ENCODE measurements around the gene S100A13.

The S100A13 gene

GRCh38 chr1:153649137-153649862 is 22.0 kb upstream of the S100A13 start:
- ChIA-PET POLR2A (interaction anchor here (0.5 to 1.7 kb wide), 2 partner anchors 15 to 343 kb away, joined by 5 to 9 read pairs; partner anchors contain the start of gene CHTOP), CTCF (interaction anchor here (1.1 to 1.6 kb wide), 4 partner anchors 12 to 77 kb away, joined by 3 to 5 read pairs (median 3); no protein-coding TSS in a partner anchor)
- no peak for TF ChIP-seq CTCF (IDR thresholded peaks at IDR 0.05; ENCODE audit: control extremely low read depth, extremely low read depth, low read depth, missing control alignments)
- no peak for DNase-seq (ENCODE audit: extremely low spot score)

DNA sequence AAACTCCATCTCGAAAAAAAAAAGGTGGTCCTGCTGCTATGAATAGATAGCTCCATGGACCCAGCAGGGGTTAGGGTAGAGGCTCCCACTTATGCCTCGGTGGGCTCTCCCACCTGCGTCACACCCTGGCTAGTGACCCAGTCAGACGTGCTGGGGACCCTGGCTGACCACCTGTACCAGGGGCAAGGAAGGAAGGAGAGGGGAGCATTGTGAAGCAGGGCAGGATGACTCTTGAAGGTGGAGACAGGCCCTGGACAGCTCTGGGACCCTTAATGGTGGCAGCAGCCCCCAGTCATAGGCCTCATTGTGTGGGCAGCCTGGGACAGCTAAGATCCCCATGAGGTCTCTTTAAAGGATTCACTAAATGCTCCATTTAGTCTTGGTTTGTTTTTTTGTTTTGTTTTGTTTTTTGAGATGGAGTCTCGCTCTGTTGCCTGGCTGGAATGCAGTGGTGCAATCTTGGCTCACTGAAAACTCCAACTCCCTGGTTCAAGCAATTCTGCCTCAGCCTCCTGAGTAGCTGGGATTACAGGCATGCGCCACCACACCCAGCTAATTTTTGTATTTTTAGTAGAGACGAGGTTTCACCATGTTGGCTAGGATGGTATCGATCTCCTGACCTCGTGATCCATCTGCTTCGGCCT is 20.8 kb upstream of the S100A13 start:
- TF ChIP-seq CTCF (IDR thresholded peaks at IDR 0.05; ENCODE audit: control extremely low read depth, extremely low read depth, low read depth, missing control alignments) = no peak
- CTCF ChIA-PET = interaction anchor here (1.2 to 1.8 kb wide), 4 partner anchors 10 to 21 kb away, joined by 3 to 4 read pairs (median 4); partner anchors contain the start of gene S100A13
- DNase-seq (ENCODE audit: extremely low spot score) = no peak
- POLR2A ChIA-PET = interaction anchor here (0.6 to 1.7 kb wide), 3 partner anchors 10 to 14 kb away, joined by 3 to 9 read pairs (median 3); partner anchors contain the start of gene CHTOP

- no peak for DNase-seq (ENCODE audit: extremely low spot score)
- TF ChIP-seq CTCF (IDR thresholded peaks at IDR 0.05; ENCODE audit: control extremely low read depth, extremely low read depth, low read depth, missing control alignments) = no peak
- CTCF ChIA-PET = interaction anchor here (1.2 to 1.8 kb wide), 3 partner anchors 9 to 20 kb away, joined by 3 to 4 read pairs (median 4); partner anchors contain the start of gene S100A13
- POLR2A ChIA-PET = interaction anchor here (0.6 kb wide), 1 partner anchor 1995 kb away, joined by 4 read pairs; no protein-coding TSS in a partner anchor
Measured at GRCh38 chr1:153647346-153647714, 20.0 kb upstream of the S100A13 start.

DNA sequence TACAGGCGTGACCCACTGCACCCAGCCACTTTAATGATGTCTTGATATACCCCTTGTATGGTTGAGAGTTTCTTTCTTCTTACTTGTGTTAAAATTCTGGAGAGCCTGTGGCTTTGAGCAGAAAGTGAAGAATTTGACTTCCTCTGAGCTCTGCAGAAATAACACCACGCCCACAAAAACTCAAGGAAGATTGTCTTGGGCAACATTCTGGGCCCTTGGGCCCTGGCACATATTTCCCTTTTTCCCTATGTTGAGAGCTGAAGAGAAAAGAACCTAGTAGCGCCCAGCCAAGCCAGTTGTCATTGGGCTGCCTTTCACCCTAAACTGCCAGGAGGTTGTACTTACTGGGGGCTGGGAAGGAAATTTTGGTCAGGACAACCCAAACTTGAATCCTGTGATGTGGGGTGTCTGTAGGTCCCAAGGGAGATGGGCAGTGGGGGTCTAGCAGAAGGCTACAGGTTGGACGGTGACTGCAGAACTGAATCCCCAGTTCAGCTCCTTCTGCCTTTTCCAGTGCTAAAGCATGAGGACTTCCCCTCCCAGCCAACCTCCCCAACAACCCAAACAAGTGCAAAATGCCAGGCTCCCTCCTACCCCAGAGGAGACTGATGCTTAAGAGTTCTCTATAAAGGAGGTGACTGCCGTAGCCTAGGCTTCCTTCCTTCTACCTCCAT is 19.5 kb upstream of the S100A13 start:
- POLR2A ChIA-PET = interaction anchor here (0.6 kb wide), 1 partner anchor 1994 kb away, joined by 4 read pairs; no protein-coding TSS in a partner anchor

GRCh38 chr1:153643816-153644215 is 16.5 kb upstream of the S100A13 start:
- POLR2A ChIA-PET = interaction anchor here (1.4 to 3.1 kb wide), 2 partner anchors 9 to 10 kb away, joined by 6 to 23 read pairs; partner anchors contain the start of gene CHTOP
- CTCF ChIA-PET = interaction anchor here (0.8 to 2.9 kb wide), 6 partner anchors 9 to 111 kb away, joined by 3 to 12 read pairs (median 6); partner anchors contain the start of genes CHTOP, S100A1 and S100A13
- DNase-seq (ENCODE audit: extremely low spot score) = no peak
- no peak for TF ChIP-seq CTCF (IDR thresholded peaks at IDR 0.05; ENCODE audit: control extremely low read depth, extremely low read depth, low read depth, missing control alignments)

More for the DNA sequence above, 19.5 kb upstream of the S100A13 start:
- CTCF ChIA-PET = interaction anchor here (1.2 to 1.8 kb wide), 2 partner anchors 9 to 19 kb away, joined by 4 read pairs; partner anchors contain the start of gene S100A13
- DNase-seq (ENCODE audit: extremely low spot score) = no peak
- no peak for TF ChIP-seq CTCF (IDR thresholded peaks at IDR 0.05; ENCODE audit: control extremely low read depth, extremely low read depth, low read depth, missing control alignments)
